Heart left ventricle (tissue), 13 donors: ENCODE results near the gene SGSM1.

Experiments
- POLR2A ChIP-seq, 2 donors: fragments of 450-650 bp; IDR thresholded peaks; one replicate each; pipeline ENCODE4 v1.6.1; 2017; ENCODE audit warnings: antibody characterized with exemption in 2 of 2, mild to moderate bottlenecking in 2 of 2, moderate library complexity in 2 of 2
- TF ChIP-seq, protein P1 (sequence below), 12 donors: fragments of 200-600 bp; sonication (generic) in 4 of 12; IDR thresholded peaks; one replicate each; pipeline versions ENCODE4 v1.5.0 to v1.8.0; 2018 to 2022; ENCODE audit warnings: antibody characterized with exemption in 12 of 12, mild to moderate bottlenecking in 5 of 12
- donor health status: ischemic (EF 13 %, LVEDD 7.1; RV severe dilation, severe dysfunction).
- donor health status: DM: no; HTN: yes; CAD: no.
- donor health status: DM: no; HTN: no; CAD: no.
- donor health status: ischemic (EF 25% LVEDD 6.9; RV normal size, moderate dysfunction).
- donor health status: ischemic (EF 25% LVEDD 5.7; RV mildly dilated, moderate dysfunction).
- donor health status: ischemic (EF 35%, LVEDD 5.7; RV mildly dilated, moderate dysfunction).
- donor health status: nonischemic (EF 11% LVEDD 7.7; RV severe dilation, severe dysfunction).
- donor health status: DM: yes; HTN: yes; CAD: no.
- donor health status: PGD.
- donor health status: ischemic (EF 29% LVEDD 5.4; RV normal size, mild dysfunction).
- donor health status: nonischemic (EF 23%, LVEDD 6.1; RV moderate dilation, normal function).

- TF ChIP-seq, protein P1, sequence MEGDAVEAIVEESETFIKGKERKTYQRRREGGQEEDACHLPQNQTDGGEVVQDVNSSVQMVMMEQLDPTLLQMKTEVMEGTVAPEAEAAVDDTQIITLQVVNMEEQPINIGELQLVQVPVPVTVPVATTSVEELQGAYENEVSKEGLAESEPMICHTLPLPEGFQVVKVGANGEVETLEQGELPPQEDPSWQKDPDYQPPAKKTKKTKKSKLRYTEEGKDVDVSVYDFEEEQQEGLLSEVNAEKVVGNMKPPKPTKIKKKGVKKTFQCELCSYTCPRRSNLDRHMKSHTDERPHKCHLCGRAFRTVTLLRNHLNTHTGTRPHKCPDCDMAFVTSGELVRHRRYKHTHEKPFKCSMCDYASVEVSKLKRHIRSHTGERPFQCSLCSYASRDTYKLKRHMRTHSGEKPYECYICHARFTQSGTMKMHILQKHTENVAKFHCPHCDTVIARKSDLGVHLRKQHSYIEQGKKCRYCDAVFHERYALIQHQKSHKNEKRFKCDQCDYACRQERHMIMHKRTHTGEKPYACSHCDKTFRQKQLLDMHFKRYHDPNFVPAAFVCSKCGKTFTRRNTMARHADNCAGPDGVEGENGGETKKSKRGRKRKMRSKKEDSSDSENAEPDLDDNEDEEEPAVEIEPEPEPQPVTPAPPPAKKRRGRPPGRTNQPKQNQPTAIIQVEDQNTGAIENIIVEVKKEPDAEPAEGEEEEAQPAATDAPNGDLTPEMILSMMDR (IDR thresholded peaks at IDR 0.05): no peak
- TF ChIP-seq POLR2A (IDR thresholded peaks at IDR 0.05): no peak
These were observed 49.8 kb downstream of the SGSM1 start for GRCh38 chr22:24855794-24856193.
